Ectodermal cell (in vitro differentiated cells): Measurements from ENCODE around the gene RHEX.

Experiments used
- H3K27ac ChIP-seq: 2 replicates; pipeline ENCODE4 v1.7.0; 2013; ENCODE audit warnings: mild to moderate bottlenecking, low read depth, low read length; ENCODE audit not compliant: insufficient read depth, poor library complexity, severe bottlenecking
- H3K27me3 ChIP-seq: 2 replicates; pipeline ENCODE4 v1.7.0; 2013; ENCODE audit warnings: mild to moderate bottlenecking, low read length; ENCODE audit not compliant: insufficient read depth, control insufficient read depth, poor library complexity, severe bottlenecking
- H3K36me3 ChIP-seq: one replicate; pipeline ENCODE4 v1.7.0; 2013; ENCODE audit warnings: low read length; ENCODE audit not compliant: control insufficient read depth, insufficient read depth
- H3K4me1 ChIP-seq: one replicate; pipeline ENCODE4 v1.7.0; 2013; ENCODE audit warnings: low read length; ENCODE audit not compliant: control insufficient read depth, insufficient read depth
- H3K4me3 ChIP-seq: 2 replicates; pipeline ENCODE4 v1.7.0; 2013; ENCODE audit warnings: low read depth, low read length, control low read depth; ENCODE audit not compliant: insufficient read depth
- H3K9me3 ChIP-seq: 2 replicates; pipeline ENCODE4 v1.7.0; 2013; ENCODE audit warnings: mild to moderate bottlenecking, low read length, moderate library complexity; ENCODE audit not compliant: control insufficient read depth
- WGBS, 2 experiments: methylation state at CpG; one replicate each; pipeline ENCODE4 v1.1.7; 2013; ENCODE audit warnings: missing lambda C conversion rate in 2 of 2; 5-methylcytosine and 5-hydroxymethylcytosine counted together

RHEX gene

GRCh38 chr1:206013026-206013795 is 39.8 kb upstream of the RHEX start:
- Histone ChIP-seq H3K4me1 (no peaks in the 10 kb centered on the region), H3K27me3 (no peaks in the 10 kb centered on the region), H3K4me3 (no peak overlapping the region), H3K9me3 (no peaks in the 10 kb centered on the region), H3K27ac (no peak overlapping the region), H3K36me3 (no peaks in the 10 kb centered on the region)
- 96 to 97% methylated on average over 6 of the region's 6 CpGs for WGBS, 2 experiments

- Histone ChIP-seq H3K9me3 (no peaks in the 10 kb centered on the region), H3K4me3 (no peak overlapping the region), H3K4me1 (no peaks in the 10 kb centered on the region), H3K27ac (no peak overlapping the region), H3K36me3 (no peaks in the 10 kb centered on the region), H3K27me3 (no peaks in the 10 kb centered on the region)
- 86 to 94% methylated on average over 4 to 5 of the region's 5 CpGs for WGBS, 2 experiments
Measured at GRCh38 chr1:206014601-206015000, 38.4 kb upstream of the RHEX start.

- WGBS, 2 experiments: 92% methylated on average over 1 of the region's 1 CpG
- Histone ChIP-seq H3K4me3 (no peak overlapping the region), H3K27me3 (no peaks in the 10 kb centered on the region), H3K36me3 (no peaks in the 10 kb centered on the region), H3K27ac (no peak overlapping the region), H3K4me1 (no peaks in the 10 kb centered on the region), H3K9me3 (no peaks in the 10 kb centered on the region)
Measured at GRCh38 chr1:206015071-206015470, 37.9 kb upstream of the RHEX start.

- 93 to 94% methylated on average over 4 of the region's 4 CpGs for WGBS, 2 experiments
- H3K4me3 ChIP-seq: no peak overlapping the region
- no peaks in the 10 kb centered on the region for H3K36me3 ChIP-seq
- no peaks in the 10 kb centered on the region for H3K27me3 ChIP-seq
- no peaks in the 10 kb centered on the region for H3K9me3 ChIP-seq
- no peaks in the 10 kb centered on the region for H3K4me1 ChIP-seq
- H3K27ac ChIP-seq: no peak overlapping the region
Measured at GRCh38 chr1:206020393-206021007, 32.5 kb upstream of the RHEX start.

GRCh38 chr1:206021008-206021625 is 31.9 kb upstream of the RHEX start:
- WGBS, 2 experiments: 89 to 90% methylated on average over 9 of the region's 9 CpGs
- Histone ChIP-seq H3K4me3 (no peak overlapping the region), H3K27me3 (no peaks in the 10 kb centered on the region), H3K4me1 (no peaks in the 10 kb centered on the region), H3K27ac (no peak overlapping the region), H3K9me3 (no peaks in the 10 kb centered on the region), H3K36me3 (no peaks in the 10 kb centered on the region)

GRCh38 chr1:206021626-206022365 is 31.2 kb upstream of the RHEX start:
- Histone ChIP-seq H3K4me3 (no peak overlapping the region), H3K4me1 (no peaks in the 10 kb centered on the region), H3K27ac (no peak overlapping the region), H3K36me3 (no peaks in the 10 kb centered on the region), H3K27me3 (no peaks in the 10 kb centered on the region), H3K9me3 (no peaks in the 10 kb centered on the region)
- 92 to 93% methylated on average over 4 of the region's 4 CpGs for WGBS, 2 experiments

GRCh38 chr1:206022766-206023165 is 30.2 kb upstream of the RHEX start:
- H3K36me3 ChIP-seq: no peaks in the 10 kb centered on the region
- H3K27ac ChIP-seq: no peak overlapping the region
- H3K4me3 ChIP-seq: no peak overlapping the region
- no peaks in the 10 kb centered on the region for H3K27me3 ChIP-seq
- no peaks in the 10 kb centered on the region for H3K4me1 ChIP-seq
- WGBS, 2 experiments: 93 to 94% methylated on average over 6 to 7 of the region's 7 CpGs
- H3K9me3 ChIP-seq: no peaks in the 10 kb centered on the region

GRCh38 chr1:206023695-206024094 is 29.3 kb upstream of the RHEX start, which contains the start of gene CTSE:
Gene CTSE, minus strand, starts transcription at chr1:206023895. Its CDS starts 104 bp downstream, at chr1:206023791.
- 91% methylated on average over 11 of the region's 11 CpGs for WGBS, 2 experiments

GRCh38 chr1:206025283-206025820 is 27.6 kb upstream of the RHEX start:
- Histone ChIP-seq H3K4me3 (no peak overlapping the region), H3K27me3 (no peaks in the 10 kb centered on the region), H3K36me3 (no peaks in the 10 kb centered on the region), H3K27ac (no peak overlapping the region), H3K4me1 (no peaks in the 10 kb centered on the region), H3K9me3 (no peaks in the 10 kb centered on the region)
- 89% methylated on average over 3 of the region's 3 CpGs for WGBS, 2 experiments

More at GRCh38 chr1:206023695-206024094, 29.3 kb upstream of the RHEX start, which contains the start of gene CTSE:
- Histone ChIP-seq H3K27ac (no peak within 1 kb of the TSS), H3K36me3 (no peaks in the 10 kb centered on the region), H3K27me3 (no peaks in the 10 kb centered on the region), H3K9me3 (no peaks in the 10 kb centered on the region), H3K4me1 (no peaks in the 10 kb centered on the region), H3K4me3 (no peak within 1 kb of the TSS)
